Left lobe of liver (tissue), 2 donors: ENCODE results near the gene MRPS24. TPM values are rescaled to one million over a fixed set of nuclear protein-coding genes. Genes with fewer than 3 reads are reported as not detected.

Source experiments
- ATAC-seq: fragments of 200-7000 bp; cut with Tn5 transposase; one replicate; pipeline ENCODE4 v1.9.1; 2020; ENCODE audit warnings: mild to moderate bottlenecking, moderate library complexity
- DNase-seq: peaks from one replicate; pipeline ENCODE4 v3.0.0-alpha.2; 2020; ENCODE audit warnings: low spot score
- total RNA-seq: library from RNA; stranded (reverse); gene quantifications from one replicate; pipeline ENCODE4 v1.2.1, GENCODE V29; 2021
- donor health status: DM: no; HTN: no; CAD: no; lungs with moderate emphysema.
- donor health status: DM: no; HTN: yes; CAD: no.

Gene MRPS24
- total RNA-seq, 1 donor from 2014 or later: 70.8 TPM

DNA sequence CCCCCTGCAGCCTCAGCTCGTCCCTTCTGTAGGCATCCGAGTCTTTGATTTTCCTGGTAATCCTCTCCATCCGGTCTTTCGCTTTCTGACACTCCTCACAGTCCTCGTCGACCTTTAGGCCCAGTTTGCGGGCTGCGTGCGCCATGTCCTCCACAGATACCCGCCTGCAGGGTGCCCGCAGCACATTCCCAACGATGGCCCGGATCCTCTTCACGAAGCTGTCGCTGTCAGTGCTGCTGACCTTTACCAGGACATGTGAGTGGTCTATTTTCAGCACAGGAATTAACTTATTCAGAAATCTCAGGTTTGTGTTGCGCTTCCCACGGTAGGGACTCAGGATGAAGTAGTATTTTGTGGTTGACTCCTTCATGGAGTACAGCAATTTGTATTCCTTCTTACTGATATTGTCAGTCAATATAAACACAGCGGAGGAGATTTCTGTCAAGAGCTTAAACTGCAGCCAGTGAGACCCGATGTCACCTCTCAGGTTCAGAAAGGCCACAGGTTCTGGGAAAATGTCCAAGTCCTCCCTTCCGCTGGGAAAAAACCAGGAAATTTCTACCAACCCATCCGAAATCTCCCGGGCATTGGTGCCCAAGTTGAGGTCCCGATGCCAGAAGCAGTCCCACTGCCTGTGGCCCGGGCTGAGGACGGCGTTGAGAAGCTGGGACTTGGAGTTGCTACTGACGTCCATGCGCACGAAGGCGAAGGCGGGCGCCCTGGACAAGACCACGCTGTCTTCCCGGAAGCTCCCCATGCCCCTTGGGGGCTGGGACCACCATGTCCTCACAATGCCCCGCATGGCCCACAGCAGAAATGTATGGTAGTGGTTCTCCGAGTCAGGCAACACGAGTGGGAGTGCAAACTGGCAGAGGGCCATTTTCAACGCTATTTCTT is 8.9 kb upstream of the MRPS24 start:
- DNase-seq (peak; percentile 70), ATAC-seq (peak; percentile 78)

GRCh38 chr7:43876976-43877745 is 7.8 kb upstream of the MRPS24 start:
- DNase-seq (no peak), ATAC-seq (no peak)

- no peak for ATAC-seq
- no peak for DNase-seq
Observed at GRCh38 chr7:43876241-43876640, 6.9 kb upstream of the MRPS24 start.

DNA sequence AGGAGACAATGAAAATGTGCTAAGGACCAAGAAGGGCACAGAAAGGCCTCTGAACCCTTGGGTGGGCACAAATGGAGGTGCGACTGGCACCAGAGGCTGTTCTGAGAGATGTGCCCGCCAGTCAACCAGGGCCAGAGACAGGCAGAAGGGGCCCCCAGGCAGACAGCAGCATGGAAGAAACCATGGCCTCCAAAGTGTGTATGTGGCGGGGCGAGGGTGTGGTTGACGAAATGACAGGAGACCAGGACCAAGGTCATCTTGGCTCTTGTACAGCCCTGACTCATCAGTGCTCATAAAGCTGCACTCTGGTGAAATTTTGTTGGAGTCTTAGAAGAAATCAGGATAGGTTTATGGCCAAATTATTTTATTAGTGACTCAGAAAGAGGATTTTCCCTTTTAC is 4.0 kb upstream of the MRPS24 start:
- DNase-seq: no peak

GRCh38 chr7:43872406-43873110 is 3.2 kb upstream of the MRPS24 start:
- ATAC-seq: no peak

More for the DNA sequence above, 4.0 kb upstream of the MRPS24 start:
- no peak for ATAC-seq

GRCh38 chr7:43871064-43871463 is 1.7 kb upstream of the MRPS24 start:
- DNase-seq (no peak), ATAC-seq (no peak)

More at GRCh38 chr7:43872406-43873110, 3.2 kb upstream of the MRPS24 start:
- no peak for DNase-seq

GRCh38 chr7:43870316-43870715 is 999 bp upstream of the MRPS24 start:
- ATAC-seq: no peak

GRCh38 chr7:43869867-43870240 is 537 bp upstream of the MRPS24 start:
- ATAC-seq (no peak), DNase-seq (no peak)

More at GRCh38 chr7:43870316-43870715, 999 bp upstream of the MRPS24 start:
- DNase-seq: no peak

- ATAC-seq: peak; percentile 18
- no peak for DNase-seq
Observed at GRCh38 chr7:43868681-43869005, 674 bp downstream of the MRPS24 start.

DNA sequence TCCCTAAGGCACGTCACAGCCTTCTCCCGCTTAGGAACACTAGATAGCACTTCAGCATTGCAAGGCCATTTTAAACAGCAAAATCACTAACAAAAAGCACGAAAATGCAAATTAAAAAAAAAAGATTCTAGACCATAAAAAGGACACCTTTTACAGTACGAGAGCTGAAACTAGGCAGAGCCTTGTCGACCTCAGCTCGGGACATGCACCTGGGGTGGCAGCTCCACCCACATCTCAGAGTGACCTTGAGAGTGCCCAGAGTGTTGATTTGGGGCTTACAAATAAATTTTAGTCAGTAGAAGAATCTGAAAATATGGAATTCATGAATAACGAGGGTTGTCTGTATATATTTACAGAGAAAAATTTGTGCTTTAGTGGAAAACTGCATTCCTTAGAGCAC is 1.1 kb downstream of the MRPS24 start:
- no peak for ATAC-seq
- DNase-seq: no peak

- no peak for ATAC-seq
Observed at GRCh38 chr7:43865277-43865676, 4.0 kb downstream of the MRPS24 start.

DNA sequence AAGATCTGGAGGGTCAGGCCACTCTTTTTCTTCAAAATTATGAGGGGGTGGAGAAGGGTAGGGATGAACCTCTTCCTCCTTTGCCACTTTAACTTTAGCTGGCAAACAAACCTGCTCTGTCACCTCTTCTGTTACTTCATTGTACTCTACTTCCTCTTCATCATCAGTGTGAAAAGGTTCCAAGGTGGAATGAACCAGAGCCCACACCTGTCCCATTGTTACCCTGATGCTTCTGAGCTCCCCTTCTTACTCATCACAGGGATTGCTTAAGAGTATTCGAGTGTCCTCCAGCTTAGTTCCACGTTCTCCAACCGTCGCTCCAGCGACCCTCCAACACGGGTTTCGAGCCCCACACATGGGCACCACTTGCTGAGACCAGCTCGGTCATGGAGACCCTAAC is 5.2 kb downstream of the MRPS24 start:
- no peak for DNase-seq

More at GRCh38 chr7:43865277-43865676, 4.0 kb downstream of the MRPS24 start:
- DNase-seq: no peak

GRCh38 chr7:43856996-43857395 is 12.3 kb downstream of the MRPS24 start:
- ATAC-seq: no peak
- DNase-seq: no peak

More for the DNA sequence above, 5.2 kb downstream of the MRPS24 start:
- no peak for ATAC-seq

GRCh38 chr7:43856316-43856715 is 13.0 kb downstream of the MRPS24 start:
- no peak for ATAC-seq

DNA sequence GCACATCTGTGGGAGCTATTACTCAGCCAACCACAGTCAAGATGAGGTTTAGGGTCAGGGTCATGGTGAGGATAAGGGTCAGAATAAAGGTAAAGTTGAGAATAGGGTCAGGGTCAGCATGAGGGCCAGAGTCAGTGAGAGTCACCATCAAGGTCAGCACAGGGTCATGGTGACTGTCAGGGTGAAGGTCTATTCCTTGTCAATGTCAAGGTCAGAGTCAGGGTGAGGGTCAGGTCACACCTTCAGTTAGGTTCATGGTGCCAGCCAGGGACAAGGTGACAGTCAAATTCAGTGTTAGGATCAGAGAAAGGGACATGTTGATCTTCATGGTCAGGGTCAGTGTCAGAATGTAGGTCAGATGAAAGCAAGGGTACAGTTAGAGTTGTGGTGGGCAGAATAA is 14.1 kb downstream of the MRPS24 start:
- no peak for DNase-seq
- ATAC-seq: no peak

More at GRCh38 chr7:43856316-43856715, 13.0 kb downstream of the MRPS24 start:
- DNase-seq: no peak

GRCh38 chr7:43851805-43852204 is 17.5 kb downstream of the MRPS24 start:
- DNase-seq (no peak), ATAC-seq (no peak)

- ATAC-seq (no peak), DNase-seq (no peak)
Observed at GRCh38 chr7:43850348-43851116, 18.8 kb downstream of the MRPS24 start.

GRCh38 chr7:43849047-43849446 is 20.3 kb downstream of the MRPS24 start:
- ATAC-seq (no peak), DNase-seq (no peak)

GRCh38 chr7:43847496-43847895 is 21.8 kb downstream of the MRPS24 start:
- DNase-seq (no peak), ATAC-seq (no peak)

DNA sequence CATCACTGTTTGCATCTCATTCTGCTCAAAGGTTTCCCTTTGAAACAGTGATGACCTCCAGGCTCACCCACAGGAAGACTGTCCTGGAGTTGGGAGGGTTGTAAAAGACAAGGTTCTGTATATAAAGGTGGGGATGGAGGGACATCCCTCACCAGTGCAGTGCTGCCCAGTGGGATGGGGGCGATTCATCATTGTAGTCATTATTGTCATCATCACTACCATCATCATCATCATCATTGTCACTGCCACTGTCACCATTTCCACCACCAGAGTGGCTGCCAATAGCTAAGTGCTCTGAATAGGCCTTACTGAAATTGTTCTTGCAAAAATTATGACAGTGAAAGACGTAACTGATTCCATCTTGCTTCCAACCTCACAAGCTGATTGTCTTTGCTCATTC is 24.7 kb downstream of the MRPS24 start:
- ATAC-seq (no peak), DNase-seq (no peak)

DNA sequence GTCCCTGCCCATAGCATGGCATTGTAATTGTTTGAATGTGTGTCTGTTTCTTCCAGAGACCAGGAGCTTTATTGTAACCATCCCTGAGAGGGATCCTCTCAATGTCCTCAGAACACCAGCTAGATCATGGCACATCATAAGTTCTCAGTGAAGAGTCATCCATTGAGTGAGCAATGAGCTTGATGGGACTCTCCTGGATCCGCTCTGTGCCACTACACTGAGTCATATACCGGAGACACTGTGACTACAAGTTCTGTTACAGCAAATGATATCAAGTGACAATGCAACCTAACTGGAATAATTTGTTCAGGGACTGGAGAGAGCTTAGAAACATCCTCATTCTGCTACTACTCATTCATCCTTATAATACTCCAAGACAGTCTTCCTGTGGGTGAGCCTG is 25.1 kb downstream of the MRPS24 start:
- ATAC-seq: no peak
- no peak for DNase-seq
